ENCODE measurements around the gene TRIM32. TPM values are rescaled to one million over a fixed set of nuclear protein-coding genes. Genes with fewer than 3 reads are reported as not detected.

The TRIM32 gene
- total and polyA plus RNA-seq, 12 donors, result 3.5 to 40.1 (median 19.1) TPM

DNA sequence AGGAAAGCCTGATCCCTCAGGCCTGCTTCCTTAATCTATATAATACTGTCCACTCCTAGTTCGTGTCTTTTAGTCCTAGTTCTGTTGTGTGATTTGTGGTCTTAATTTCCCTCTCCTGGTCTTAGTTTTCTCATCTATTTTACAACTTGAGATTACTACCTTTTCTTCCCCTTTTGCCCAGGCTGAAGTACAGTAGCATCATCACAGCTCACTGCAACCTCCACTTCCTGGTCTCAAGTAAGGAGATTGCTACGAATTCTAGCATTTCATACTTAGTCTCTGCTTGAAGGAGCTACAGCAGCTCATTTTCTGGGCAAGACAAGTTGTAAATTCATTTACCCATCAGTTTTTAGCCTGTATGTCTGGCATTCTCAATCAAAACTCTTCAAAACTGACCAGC is 5.5 kb downstream of the TRIM32 start:
- Histone ChIP-seq H3K36me3 (replicated peaks in 1 of 2) (peaks cover 0 to 2% of the 10 kb centered on the region in 2 donors), H3K27ac (no peak overlapping the region), H3K9me3 (replicated peaks in 1 of 3) (no peaks in the 10 kb centered on the region), H3K27me3 (no peaks in the 10 kb centered on the region), H3K4me1 (replicated peaks in 1 of 2) (peaks cover 29 to 72% of the 10 kb centered on the region in 2 donors), H3K4me3 (no peak overlapping the region)
- WGBS, 4 donors, result 72 to 80% (median 76%) methylated on average over 2 of the region's 2 CpGs
- intact Hi-C loops (cut with DNase I), result no loop called here
- TF ChIP-seq POLR2A (IDR thresholded peaks at IDR 0.05), result no peak
- TF ChIP-seq, protein P1, sequence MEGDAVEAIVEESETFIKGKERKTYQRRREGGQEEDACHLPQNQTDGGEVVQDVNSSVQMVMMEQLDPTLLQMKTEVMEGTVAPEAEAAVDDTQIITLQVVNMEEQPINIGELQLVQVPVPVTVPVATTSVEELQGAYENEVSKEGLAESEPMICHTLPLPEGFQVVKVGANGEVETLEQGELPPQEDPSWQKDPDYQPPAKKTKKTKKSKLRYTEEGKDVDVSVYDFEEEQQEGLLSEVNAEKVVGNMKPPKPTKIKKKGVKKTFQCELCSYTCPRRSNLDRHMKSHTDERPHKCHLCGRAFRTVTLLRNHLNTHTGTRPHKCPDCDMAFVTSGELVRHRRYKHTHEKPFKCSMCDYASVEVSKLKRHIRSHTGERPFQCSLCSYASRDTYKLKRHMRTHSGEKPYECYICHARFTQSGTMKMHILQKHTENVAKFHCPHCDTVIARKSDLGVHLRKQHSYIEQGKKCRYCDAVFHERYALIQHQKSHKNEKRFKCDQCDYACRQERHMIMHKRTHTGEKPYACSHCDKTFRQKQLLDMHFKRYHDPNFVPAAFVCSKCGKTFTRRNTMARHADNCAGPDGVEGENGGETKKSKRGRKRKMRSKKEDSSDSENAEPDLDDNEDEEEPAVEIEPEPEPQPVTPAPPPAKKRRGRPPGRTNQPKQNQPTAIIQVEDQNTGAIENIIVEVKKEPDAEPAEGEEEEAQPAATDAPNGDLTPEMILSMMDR (IDR thresholded peaks at IDR 0.05), result no peak
- DNase-seq, result no peak

DNA sequence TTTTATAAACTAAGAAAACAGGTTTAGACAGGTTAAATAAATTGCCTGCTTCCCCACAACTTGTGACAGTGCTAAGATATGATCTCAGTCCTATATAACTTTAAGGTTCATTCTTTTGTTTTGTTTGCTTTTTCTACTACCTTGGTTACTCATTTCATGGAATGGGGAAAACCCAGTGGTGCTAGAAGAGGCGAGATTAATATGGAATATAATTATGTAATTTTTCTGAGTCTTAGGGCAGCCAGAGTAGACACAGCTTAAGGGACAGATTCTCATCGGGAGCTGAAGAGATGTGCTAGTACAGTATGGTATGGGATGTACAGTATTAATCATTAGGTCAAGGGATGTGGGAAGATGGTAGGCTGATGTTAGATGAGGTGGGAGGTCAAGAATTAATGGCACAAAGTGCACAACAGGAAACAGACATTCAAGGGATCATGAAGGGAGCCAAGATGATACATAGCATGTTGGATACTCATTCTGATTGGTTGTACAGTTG is 6.2 kb downstream of the TRIM32 start:
- Histone ChIP-seq H3K4me1 (replicated peaks in 1 of 2) (peaks cover 24 to 66% of the 10 kb centered on the region in 2 donors), H3K36me3 (replicated peaks in 1 of 2) (peaks cover 0 to 9% of the 10 kb centered on the region in 2 donors), H3K4me3 (no peak overlapping the region), H3K9me3 (replicated peaks in 1 of 3) (no peaks in the 10 kb centered on the region), H3K27ac (no peak overlapping the region), H3K27me3 (no peaks in the 10 kb centered on the region)
- intact Hi-C loops (cut with DNase I), result no loop called here
- WGBS, 4 donors, result 66 to 88% (median 83%) methylated on average over 2 of the region's 2 CpGs
- TF ChIP-seq, protein P1 (IDR thresholded peaks at IDR 0.05), result no peak
- TF ChIP-seq POLR2A (IDR thresholded peaks at IDR 0.05), result no peak
- no peak for DNase-seq

DNA sequence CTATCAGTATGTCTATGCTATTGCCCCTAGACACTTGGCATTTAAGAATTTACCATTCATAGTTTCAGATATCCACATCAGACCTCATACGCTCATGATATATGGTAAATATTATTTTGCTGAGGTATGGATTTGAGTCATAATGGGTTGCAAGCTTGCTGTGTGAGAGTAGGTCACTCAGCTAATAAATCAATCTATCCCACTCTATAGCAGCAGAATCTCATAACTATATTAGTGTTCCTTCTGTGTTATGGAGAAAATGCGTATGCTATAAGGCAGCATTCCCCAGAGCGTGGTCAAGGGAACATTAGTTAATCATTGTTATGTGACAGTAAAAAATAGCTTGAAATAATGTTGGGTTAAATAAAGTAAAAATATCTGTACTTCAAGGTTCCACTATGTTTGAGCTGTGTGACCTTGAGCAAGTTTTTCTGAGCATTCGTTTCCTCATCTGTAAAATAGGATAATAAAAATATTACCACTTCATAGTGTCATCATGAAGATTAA is 7.7 kb downstream of the TRIM32 start:
- DNase-seq, result no peak
- Histone ChIP-seq H3K36me3 (replicated peaks in 1 of 2) (peaks cover 0 to 24% of the 10 kb centered on the region in 2 donors), H3K27ac (no peak overlapping the region), H3K4me1 (replicated peaks in 1 of 2) (peaks cover 15 to 50% of the 10 kb centered on the region in 2 donors), H3K9me3 (replicated peaks in 1 of 3) (no peaks in the 10 kb centered on the region), H3K27me3 (no peaks in the 10 kb centered on the region), H3K4me3 (no peak overlapping the region)
- TF ChIP-seq POLR2A (IDR thresholded peaks at IDR 0.05), result no peak
- TF ChIP-seq, protein P1 (IDR thresholded peaks at IDR 0.05), result no peak
- 57 to 75% (median 68%) methylated on average over 4 of the region's 4 CpGs for WGBS, 4 donors
- intact Hi-C loops (cut with DNase I), result no loop called here

DNA sequence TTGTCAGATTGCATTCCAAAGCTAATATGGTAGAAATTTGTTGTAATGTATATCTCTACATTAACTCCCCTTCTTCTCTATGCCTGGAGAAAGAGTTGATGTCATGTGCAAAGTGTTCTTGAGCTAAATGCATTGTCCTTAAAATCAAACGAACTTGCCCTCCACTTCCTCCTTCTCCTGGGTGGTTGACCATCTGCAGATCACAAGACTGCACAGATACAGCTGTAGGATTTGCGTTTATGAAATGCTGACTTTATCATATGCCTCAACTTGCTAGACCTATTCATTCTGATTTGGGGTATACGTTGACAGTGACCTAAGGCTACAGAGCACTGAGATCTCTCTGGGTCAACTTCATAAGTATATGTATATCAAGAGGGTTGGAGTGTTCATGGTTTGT is 8.3 kb downstream of the TRIM32 start:
- intact Hi-C loops (cut with DNase I), result no loop called here
- no peak for TF ChIP-seq POLR2A (IDR thresholded peaks at IDR 0.05)
- Histone ChIP-seq H3K27me3 (no peaks in the 10 kb centered on the region), H3K27ac (no peak overlapping the region), H3K36me3 (replicated peaks in 1 of 2) (peaks cover 0 to 25% of the 10 kb centered on the region in 2 donors), H3K4me1 (replicated peaks in 1 of 2) (peaks cover 12 to 46% of the 10 kb centered on the region in 2 donors), H3K9me3 (replicated peaks in 1 of 3) (no peaks in the 10 kb centered on the region), H3K4me3 (no peak overlapping the region)
- DNase-seq, result no peak
- 33 to 63% (median 47%) methylated on average over 3 of the region's 3 CpGs for WGBS, 4 donors

DNA sequence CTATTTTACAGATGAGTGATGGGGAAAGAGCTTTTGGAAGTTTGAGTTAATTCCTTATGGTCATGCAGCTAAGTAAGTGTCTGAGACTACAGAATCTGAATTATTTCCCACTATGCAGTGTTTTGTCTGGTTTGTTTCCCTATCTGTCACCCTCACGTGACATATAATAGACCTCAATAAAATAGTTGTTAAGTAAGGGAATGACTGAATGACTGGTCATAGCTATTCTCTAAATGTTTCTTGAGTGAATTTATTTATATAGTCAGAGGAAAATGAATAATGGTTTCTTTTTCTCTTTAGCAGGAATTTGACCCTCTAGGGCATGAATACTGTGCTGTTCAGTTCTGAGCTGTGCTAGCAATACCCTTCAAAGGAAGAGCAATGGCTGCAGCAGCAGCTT is 10.3 kb downstream of the TRIM32 start:
- H3K9me3 ChIP-seq (replicated peaks in 1 of 3), result no peaks in the 10 kb centered on the region
- H3K36me3 ChIP-seq (replicated peaks in 1 of 2), result peaks cover 0 to 25% of the 10 kb centered on the region in 2 donors
- intact Hi-C loops (cut with DNase I), result no loop called here
- WGBS, 4 donors, result 86 to 92% (median 89%) methylated on average over 1 of the region's 1 CpG
- H3K27ac ChIP-seq, result no peak overlapping the region
- H3K4me1 ChIP-seq (replicated peaks in 1 of 2), result peaks cover 0 to 42% of the 10 kb centered on the region in 2 donors
- no peaks in the 10 kb centered on the region for H3K27me3 ChIP-seq
- no peak for TF ChIP-seq POLR2A (IDR thresholded peaks at IDR 0.05)
- TF ChIP-seq, protein P1 (IDR thresholded peaks at IDR 0.05), result no peak
- DNase-seq, result no peak
- no peak overlapping the region for H3K4me3 ChIP-seq

Data from adrenal gland (tissue), 12 donors.